ENCODE results near the gene SLC44A4.

The SLC44A4 gene

GRCh38 chr6:31900917-31901414, 22.2 kb upstream of the SLC44A4 start:
- DNase-seq: no peak

GRCh38 chr6:31899882-31900722, 21.3 kb upstream of the SLC44A4 start:
- DNase-seq: no peak

DNA sequence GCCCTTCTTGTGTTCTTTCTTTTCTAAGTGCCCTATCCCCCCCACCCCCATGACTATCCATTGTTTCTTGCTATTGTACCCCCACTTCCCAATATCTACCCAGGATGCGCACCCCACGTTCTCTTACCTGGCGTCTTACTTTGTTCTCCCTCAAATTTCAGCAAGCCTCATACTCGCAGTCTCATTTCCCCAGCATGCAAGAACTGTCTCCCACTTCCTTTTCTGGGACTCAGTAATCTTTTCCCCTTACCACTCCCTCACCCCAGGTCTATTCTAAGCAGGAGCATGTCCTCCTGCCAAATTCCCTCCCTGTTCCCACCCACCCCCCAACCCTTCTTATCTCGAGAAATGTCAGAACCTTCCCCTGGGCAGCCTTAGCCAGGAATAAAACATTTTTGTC, 20.4 kb upstream of the SLC44A4 start:
- DNase-seq: no peak

DNA sequence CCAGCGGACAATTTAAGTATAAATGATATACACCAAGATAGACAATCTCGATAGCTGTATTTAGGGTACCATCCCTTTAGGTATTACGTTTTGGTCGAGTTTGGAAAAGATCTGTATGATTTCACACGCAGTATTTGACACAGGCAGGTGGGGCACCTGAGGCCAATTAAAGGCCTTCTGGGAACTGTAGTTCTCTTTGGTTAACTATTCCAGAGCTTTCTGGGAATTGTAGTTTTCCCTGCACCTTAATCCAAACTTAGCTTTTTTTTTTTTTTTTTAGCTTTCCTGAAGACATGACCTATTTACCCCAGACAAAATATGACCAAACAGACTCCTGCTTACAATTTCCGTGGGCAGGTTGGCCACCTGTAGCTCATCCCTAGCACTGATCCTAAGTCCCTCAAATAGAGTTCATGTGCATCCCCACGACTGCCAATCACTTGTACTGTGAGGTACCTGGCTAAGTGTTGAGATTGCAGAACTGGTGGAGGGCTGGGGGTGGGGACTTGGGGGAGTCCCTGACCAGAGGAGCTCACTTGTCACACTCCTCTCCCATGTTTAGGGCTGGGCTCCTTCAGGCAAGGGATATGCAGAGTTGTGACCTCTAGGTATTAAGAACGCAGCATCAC, 19.7 kb upstream of the SLC44A4 start:
- DNase-seq: peak; percentile 18

DNA sequence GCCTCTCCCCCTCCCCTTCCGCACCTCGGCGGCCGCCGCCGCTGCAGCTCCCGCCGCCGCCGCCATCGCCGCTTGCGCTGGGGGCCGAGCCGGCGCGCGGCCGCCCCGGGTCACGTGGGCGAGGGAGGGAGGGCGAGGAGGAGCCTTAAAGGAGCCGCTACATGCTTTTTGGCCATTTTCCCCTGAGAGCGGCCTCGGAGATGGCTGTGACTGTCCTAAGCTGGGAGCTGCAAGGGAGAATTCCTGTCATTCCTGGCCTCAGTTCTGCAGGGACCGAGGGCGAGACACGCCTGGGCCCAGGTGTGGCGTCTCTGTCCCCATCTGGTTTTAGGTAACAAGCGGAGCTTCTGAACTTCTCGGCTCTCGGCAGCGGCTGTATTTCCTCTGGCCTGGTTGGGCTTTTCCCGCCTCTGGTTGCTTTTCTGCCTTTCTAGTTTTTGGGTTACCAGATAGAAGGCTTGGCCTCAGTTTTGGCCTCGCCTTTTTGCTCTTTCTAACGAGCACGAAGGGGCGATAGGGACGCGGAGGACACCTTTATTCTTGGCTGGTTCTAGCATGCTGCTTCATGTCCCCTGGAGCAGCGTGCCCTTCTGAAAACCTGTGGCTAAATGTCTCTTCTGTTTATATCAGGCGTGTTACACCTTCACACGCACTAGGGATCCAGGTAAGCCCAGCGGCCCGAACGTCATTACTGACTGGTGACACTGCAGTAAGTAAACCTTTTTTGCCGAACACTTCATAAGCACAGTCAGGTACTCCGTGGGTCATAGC, 19.0 kb upstream of the SLC44A4 start, which contains the start of gene EHMT2:
TSS of gene EHMT2 (minus strand) at position 87 of the 771 bp plus-strand sequence. CDS start at position 66, 21 bp downstream.
- peak; percentile 29 for DNase-seq

- no peak for DNase-seq
These were observed 18.2 kb upstream of the SLC44A4 start for GRCh38 chr6:31896856-31897611.

- DNase-seq: no peak
These were observed 17.7 kb upstream of the SLC44A4 start for GRCh38 chr6:31896493-31896855.

GRCh38 chr6:31892821-31893220, 14.0 kb upstream of the SLC44A4 start:
- DNase-seq: no peak

- no peak for DNase-seq
These were observed 10.7 kb upstream of the SLC44A4 start for GRCh38 chr6:31889331-31889972.

GRCh38 chr6:31888276-31889258, 9.8 kb upstream of the SLC44A4 start:
- DNase-seq: no peak

DNA sequence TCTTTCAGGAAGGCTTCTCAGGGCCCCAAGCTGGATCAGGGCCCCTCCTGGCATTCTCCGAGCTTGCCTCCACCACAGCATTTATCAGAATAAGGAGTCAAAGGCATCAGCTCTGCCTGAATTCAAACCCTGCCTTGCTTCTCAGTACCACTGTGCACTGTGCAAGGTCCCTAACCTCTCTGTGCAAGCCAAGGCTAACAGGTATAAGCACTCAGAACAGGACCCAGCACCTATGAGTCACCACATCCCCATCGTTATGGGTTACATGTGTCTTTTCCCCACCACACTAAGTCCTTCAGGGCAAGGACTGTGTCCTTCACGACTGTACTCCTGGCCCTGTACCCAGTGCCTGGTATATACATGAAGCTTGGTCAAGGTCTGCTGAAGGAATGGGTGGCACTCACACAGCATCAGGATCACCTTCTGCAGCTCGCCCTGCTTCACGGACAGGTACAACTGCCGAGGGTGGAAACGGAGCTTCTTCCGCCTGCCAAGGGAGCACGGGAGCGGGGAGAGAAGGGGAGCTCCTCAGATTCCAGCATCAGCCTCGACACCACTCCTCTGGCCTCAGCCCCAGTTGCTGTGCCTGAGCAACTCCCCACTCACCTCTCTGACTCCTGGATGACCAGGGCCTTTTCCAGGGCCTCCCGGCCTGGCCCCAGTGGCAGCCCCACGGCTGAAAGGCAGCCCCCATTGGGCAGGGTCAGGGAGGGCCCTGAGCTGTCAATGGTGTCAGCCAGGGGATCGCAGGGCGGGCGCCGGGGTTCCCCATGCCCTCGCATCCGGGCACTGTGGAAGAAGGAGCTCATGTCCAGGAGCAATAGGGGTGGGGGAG, 8.6 kb upstream of the SLC44A4 start:
- no peak for DNase-seq

- DNase-seq: no peak
These were observed 7.8 kb upstream of the SLC44A4 start for GRCh38 chr6:31886541-31886991.

- DNase-seq: no peak
These were observed 5.8 kb upstream of the SLC44A4 start for GRCh38 chr6:31884528-31885035.

DNA sequence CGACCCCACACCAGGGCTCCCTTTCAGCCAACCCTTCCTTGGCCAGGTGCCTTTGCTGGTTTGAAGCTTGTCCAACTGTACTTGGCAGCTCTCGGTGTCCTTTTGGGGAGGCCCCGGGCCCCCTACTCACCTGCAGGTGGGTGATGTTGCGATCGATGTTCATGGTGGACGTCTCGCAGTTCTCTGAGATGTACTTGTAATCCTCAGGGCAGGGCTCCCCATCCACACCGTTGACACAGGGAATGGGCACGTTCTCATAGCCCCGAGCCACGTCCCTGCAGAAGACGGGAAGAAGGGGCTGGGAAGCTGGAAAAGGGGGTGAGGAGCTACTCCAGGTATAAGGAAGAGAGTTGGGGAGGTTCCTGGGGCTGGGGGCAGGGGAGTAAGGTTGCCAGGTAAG, 4.9 kb upstream of the SLC44A4 start:
- no peak for DNase-seq

DNA sequence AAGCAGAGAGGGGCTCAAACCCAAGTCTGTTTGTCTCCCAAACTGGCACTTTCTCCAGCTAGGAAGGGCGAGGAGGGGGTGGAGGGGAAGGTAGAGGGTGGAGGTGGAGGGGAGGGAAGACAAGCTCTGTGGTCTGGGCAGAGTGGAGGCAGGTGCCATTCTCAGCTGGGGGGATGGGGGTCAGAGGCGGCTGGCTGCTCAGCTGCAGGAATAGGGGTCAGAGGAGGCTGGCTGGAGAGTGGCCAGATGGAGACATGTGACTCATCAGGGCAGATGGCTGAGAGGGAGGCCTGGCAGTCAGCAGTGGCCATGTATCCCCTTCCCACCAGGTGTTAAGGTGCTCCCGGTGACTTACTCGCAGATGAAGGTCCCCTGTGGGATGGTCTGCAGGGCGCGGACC, 3.5 kb upstream of the SLC44A4 start:
- no peak for DNase-seq

- no peak for DNase-seq
These were observed 2.5 kb upstream of the SLC44A4 start for GRCh38 chr6:31881136-31881859.

DNA sequence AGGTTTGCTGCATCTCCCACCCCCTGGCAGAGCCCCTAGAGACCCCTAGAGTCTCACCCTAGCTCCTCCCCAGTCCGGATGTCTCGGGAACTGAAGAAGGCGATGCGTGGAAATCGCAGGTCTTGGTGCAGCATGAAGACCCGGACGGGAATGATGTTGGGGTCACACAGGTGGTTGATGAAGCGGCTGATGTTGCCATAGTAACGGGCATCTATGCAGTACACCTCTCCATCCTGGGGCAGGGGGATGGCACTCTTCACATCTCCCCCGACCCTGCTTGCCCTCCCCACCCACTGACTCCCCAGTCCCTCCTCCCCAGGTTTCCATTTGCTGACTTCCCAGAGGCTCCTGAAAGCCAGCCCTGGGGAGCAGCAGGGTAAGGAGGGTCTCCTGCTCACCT, 1.8 kb upstream of the SLC44A4 start:
- DNase-seq: no peak

- DNase-seq: no peak
These were observed 1.1 kb upstream of the SLC44A4 start for GRCh38 chr6:31879901-31880300.

- no peak for DNase-seq
These were observed 346 bp upstream of the SLC44A4 start for GRCh38 chr6:31879143-31879542.
